SK-MEL-5 (cell line): ENCODE results near the gene IBA57. TPM values are rescaled to one million over a fixed set of nuclear protein-coding genes. Genes with fewer than 3 reads are reported as not detected.
"Not testable (repeated sequence)": the region's sequence is repeated elsewhere in the genome, so short reads cannot be mapped to it uniquely, and the experiment has no call there.

Experiments
- DNase-seq: peaks from one replicate; pipeline ENCODE4 v3.0.0-alpha.2; 2016; ENCODE audit warnings: low read depth, low spot score
- in situ Hi-C: cut with HindIII; loops from 2 replicates; pipeline ENCODE4 v1.10.0; 2016; ENCODE audit warnings: low sequenced_read_pairs, high pct_unique_total_duplicates, low pct_unique_long_range_greater_than_20kb
- total RNA-seq: library from RNA; depleted of rRNA; stranded (reverse); fragments of >200 nt; shearing (Covaris generic); gene quantifications from 2 replicates; pipeline ENCODE4 v1.2.3, GENCODE V29; 2014

Gene IBA57
- total RNA-seq, 1 experiment from 2014 or later, result 4.8 TPM

GRCh38 chr1:228212966-228213844 lies 47.6 kb downstream of the IBA57 start:
- in situ Hi-C loops, result no loop called here
- peak; percentile 78 for DNase-seq

- in situ Hi-C loops, result no loop called here
- no peak for DNase-seq
Observed at GRCh38 chr1:228213917-228214808, 48.6 kb downstream of the IBA57 start.

DNA sequence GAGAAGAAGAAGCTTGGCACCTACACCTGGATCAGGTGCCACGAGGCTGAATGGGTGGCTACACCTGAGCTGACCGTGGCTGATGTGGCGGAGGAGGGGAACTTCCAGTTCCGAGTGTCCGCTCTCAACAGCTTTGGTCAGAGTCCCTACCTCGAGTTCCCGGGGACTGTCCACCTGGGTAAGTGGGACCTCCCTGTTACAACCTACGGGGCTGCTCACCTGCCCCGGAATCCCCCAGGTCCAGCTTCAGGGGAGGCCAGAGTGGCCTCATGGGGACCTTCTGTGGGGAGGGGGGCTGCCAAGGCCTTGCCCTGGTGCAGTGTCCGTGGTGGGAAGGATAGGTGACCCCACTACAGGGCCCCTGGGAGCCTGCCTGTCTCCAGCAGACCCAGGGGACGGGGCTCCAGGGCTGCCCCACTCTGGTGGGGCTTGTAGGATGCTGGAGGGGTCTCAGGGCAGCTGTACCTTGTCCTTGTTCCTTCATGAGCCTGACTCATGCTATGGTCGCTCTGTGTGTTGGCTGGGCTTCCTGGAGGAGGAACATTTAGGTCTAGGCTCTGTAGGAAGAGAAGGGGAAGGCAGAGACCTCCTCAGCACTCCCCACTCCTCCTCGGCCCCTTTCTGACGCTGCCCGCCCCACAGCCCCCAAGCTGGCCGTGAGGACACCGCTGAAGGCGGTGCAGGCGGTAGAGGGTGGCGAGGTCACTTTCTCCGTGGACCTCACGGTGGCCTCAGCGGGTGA lies 49.5 kb downstream of the IBA57 start:
- in situ Hi-C loops, result no loop called here
- no peak for DNase-seq

DNA sequence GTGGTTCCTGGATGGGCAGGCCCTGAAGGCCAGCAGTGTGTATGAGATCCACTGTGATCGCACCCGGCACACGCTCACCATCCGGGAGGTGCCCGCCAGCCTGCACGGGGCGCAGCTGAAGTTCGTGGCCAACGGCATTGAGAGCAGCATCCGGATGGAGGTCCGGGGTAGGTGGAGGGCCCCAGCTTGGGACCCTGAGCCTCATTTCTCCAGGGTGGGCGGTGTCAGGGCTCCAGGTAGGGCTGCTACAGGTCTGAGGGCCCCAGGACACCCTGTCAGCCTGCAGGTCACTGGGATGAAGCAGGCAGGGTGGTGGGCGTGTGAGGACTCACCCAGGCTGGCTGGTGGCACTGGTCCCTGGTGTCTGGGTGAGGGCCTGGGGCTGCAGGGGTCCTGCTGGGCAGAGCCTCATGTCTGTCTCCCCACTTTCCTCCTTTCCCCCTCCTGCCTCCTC lies 50.1 kb downstream of the IBA57 start:
- no peak for DNase-seq
- in situ Hi-C loops, result no loop called here

- DNase-seq, result no peak
- in situ Hi-C loops, result no loop called here
Observed at GRCh38 chr1:228216371-228217320, 51.0 kb downstream of the IBA57 start.

- in situ Hi-C loops, result no loop called here
- peak; percentile 24 for DNase-seq
Observed at GRCh38 chr1:228217551-228218344, 52.1 kb downstream of the IBA57 start.

DNA sequence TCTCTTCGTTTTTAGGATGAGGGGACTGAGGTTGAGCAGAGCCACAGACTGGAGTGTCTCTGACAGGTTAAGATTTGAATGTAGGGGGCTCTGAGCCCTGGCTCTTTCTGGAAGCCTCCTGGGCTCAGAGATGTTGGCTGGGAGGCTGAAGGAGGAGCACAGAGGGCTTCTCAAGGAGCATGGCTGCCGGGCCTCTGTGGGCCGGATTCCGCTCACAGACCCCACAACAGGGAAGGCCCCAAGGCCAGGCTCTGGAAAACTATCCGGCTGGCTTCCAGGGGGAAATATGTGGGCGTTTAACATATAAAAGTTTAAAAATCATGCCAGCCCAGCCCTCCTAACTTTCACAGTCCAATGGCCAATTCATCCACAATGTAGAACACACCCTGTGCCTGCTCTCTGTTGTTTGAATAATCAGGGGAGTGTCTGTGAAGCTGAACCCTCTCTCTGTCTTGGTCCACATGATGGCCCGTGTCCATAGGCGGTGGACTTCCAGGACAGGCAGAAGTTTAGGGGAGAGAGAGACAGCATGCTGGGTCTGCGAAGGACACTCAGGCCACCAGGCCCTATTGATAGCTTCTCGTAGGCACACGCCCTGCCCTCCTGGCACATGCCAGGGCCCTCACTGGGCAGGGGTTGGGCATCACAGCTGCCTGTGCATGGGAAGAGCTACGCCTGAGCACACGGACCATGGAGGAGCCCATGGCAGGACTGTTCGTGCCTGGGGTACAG lies 53.1 kb downstream of the IBA57 start:
- in situ Hi-C loops, result no loop called here
- no peak for DNase-seq

- in situ Hi-C loops, result no loop called here
- DNase-seq, result no peak
Observed at GRCh38 chr1:228219245-228219961, 53.8 kb downstream of the IBA57 start.

- no peak for DNase-seq
- in situ Hi-C loops, result no loop called here
Observed at GRCh38 chr1:228219962-228220780, 54.6 kb downstream of the IBA57 start.

GRCh38 chr1:228221097-228221496 lies 55.5 kb downstream of the IBA57 start:
- in situ Hi-C loops, DNase-seq: not testable (repeated sequence)

GRCh38 chr1:228222548-228222947 lies 56.9 kb downstream of the IBA57 start:
- in situ Hi-C loops, result no loop called here
- no peak for DNase-seq

GRCh38 chr1:228224198-228225164 lies 58.9 kb downstream of the IBA57 start:
- in situ Hi-C loops, result no loop called here
- DNase-seq, result no peak

DNA sequence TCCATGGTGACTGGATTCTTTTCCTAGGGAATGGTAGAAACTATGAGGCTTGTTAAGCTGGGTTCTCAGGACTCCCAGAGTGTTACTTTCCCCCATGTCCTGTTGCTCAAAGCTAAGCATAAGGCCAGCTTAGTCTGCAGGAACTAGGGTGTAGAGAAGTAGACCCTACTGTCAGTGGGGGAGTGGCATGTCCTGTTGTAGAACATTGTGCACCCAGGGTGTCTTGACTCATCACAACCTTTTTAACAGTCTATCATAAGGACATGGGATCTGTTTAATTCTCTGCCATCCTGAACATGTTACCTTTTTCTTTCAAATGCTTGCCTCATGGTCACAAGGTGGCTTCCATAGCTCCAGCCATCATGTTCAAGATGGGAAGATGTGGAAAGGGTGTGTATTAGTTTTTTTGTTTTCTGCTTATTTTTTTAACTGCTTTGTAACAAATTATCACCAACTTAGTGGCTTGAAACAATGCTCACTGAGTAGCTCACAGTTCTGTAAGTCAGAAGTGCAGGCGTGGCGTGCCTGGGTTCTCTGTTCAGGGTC lies 59.6 kb downstream of the IBA57 start:
- in situ Hi-C loops, result no loop called here
- no peak for DNase-seq
